ENCODE data around the gene EEF2K. TPM values are rescaled to one million over a fixed set of nuclear protein-coding genes. Genes with fewer than 3 reads are reported as not detected.

EEF2K gene
- polyA plus RNA-seq, 1 experiment: 9.6 TPM

GRCh38 chr16:22337849-22338635, 132.0 kb downstream of the EEF2K start:
- ChIA-PET CTCF (interaction anchor here (0.7 kb wide), 1 partner anchor 786 kb away, joined by 4 read pairs; no protein-coding TSS in a partner anchor), POLR2A (no interaction called here)
- H3K4me3 ChIP-seq (ENCODE audit: low read depth, low read length): no peak overlapping the region
- peaks cover 8% of the 10 kb centered on the region for H3K9me3 ChIP-seq (ENCODE audit: control insufficient read depth, insufficient read depth, low read length)
- H3K27ac ChIP-seq (ENCODE audit: low read depth, low read length): no peak overlapping the region
- DNase-seq (ENCODE audit: low read depth, low spot score): no peak
- no peak for TF ChIP-seq CTCF (IDR thresholded peaks at IDR 0.05; ENCODE audit: low read depth, low read length)
- H3K27me3 ChIP-seq (ENCODE audit: control insufficient read depth, insufficient read depth, low read length): no peaks in the 10 kb centered on the region

Other genes starting within 250 kb of the EEF2K start
- not detected in 2 replicates for gene PDZD9, start 205.2 kb upstream of the EEF2K start, polyA plus RNA-seq (2011; rRNA removed)
- 15.6 and 15.8 TPM in 2 replicates for gene MOSMO, start 198.2 kb upstream of the EEF2K start, polyA plus RNA-seq (2011; rRNA removed)
- gene VWA3A, start 113.7 kb upstream of the EEF2K start, polyA plus RNA-seq (2011; rRNA removed): not detected in 2 replicates
- not detected in 2 replicates for gene SDR42E2, start 43.8 kb upstream of the EEF2K start, polyA plus RNA-seq (2011; rRNA removed)
- gene POLR3E, start 91.1 kb downstream of the EEF2K start, polyA plus RNA-seq (2011; rRNA removed): 32.0 and 43.6 TPM in 2 replicates
- 128 and 138 TPM in 2 replicates for gene CDR2, start 168.3 kb downstream of the EEF2K start, polyA plus RNA-seq (2011; rRNA removed)